HepG2 (cell line): ENCODE data around the gene SEMA3B. TPM values are rescaled to one million over a fixed set of nuclear protein-coding genes. Genes with fewer than 3 reads are reported as not detected.

Experiments
- CHD2 ChIP-seq: IDR thresholded peaks from 2 replicates; pipeline ENCODE4 v1.6.1; 2011; ENCODE audit warnings: low read depth, low read length, improper control_type of control experiment
- FOXP1 ChIP-seq, 2 experiments: fragments of 450-650 bp in 1 of 2; IDR thresholded peaks; 2 replicates each; pipeline ENCODE4 v1.6.1; 2017 to 2018; ENCODE audit warnings: antibody characterized with exemption in 1 of 2
- HMG20B ChIP-seq: conservative IDR thresholded peaks from 2 replicates; pipeline ENCODE4 v1.6.1; 2016; ENCODE audit warnings: missing genetic modification reagents, missing compliant biosample characterization
- IRF9 ChIP-seq: sonication (generic); formaldehyde crosslinking; IDR thresholded peaks from 2 replicates; pipeline ENCODE4 v1.8.0; 2022; ENCODE audit warnings: missing genetic modification reagents, mild to moderate bottlenecking, borderline replicate concordance
- KAT7 ChIP-seq: IDR thresholded peaks from 2 replicates; pipeline ENCODE4 v1.6.1; 2018; ENCODE audit warnings: borderline replicate concordance, missing compliant biosample characterization
- MAX ChIP-seq: IDR thresholded peaks from 2 replicates; pipeline ENCODE4 v1.6.1; 2012; ENCODE audit warnings: inconsistent platforms
- NCOR1 ChIP-seq: fragments of 200-600 bp; sonication (generic); IDR thresholded peaks from 2 replicates; pipeline ENCODE4 v1.7.0; 2017; ENCODE audit warnings: antibody characterized with exemption, low read length, borderline replicate concordance
- NFE2L1 ChIP-seq: sonication (generic); formaldehyde crosslinking; IDR thresholded peaks from 2 replicates; pipeline ENCODE4 v1.4.0; 2020; ENCODE audit warnings: missing genetic modification reagents, mild to moderate bottlenecking, borderline replicate concordance
- NR2F1 ChIP-seq, 2 experiments: fragments of 450-650 bp in 1 of 2; formaldehyde crosslinking in 1 of 2; IDR thresholded peaks; 2 replicates each; pipeline versions ENCODE4 v1.5.0 to v1.6.1; 2016 to 2020; ENCODE audit warnings: mild to moderate bottlenecking in 1 of 2, missing compliant biosample characterization in 1 of 2, missing genetic modification reagents in 1 of 2, moderate library complexity in 1 of 2
- NR2F6 ChIP-seq, 2 experiments: IDR thresholded peaks; 2 replicates each; pipeline ENCODE4 v1.6.1; 2016; ENCODE audit warnings: antibody characterized with exemption in 1 of 2, mild to moderate bottlenecking in 1 of 2
- ONECUT2 ChIP-seq: sonication (generic); formaldehyde crosslinking; IDR thresholded peaks from 2 replicates; pipeline ENCODE4 v1.4.0; 2020; ENCODE audit warnings: missing genetic modification reagents
- POLR2A ChIP-seq, 2 experiments: IDR thresholded peaks; 2 replicates each; pipeline ENCODE4 v1.6.1; 2011; ENCODE audit warnings: low read depth in 2 of 2, low read length in 2 of 2, mild to moderate bottlenecking in 1 of 2, moderate library complexity in 1 of 2; ENCODE audit not compliant: insufficient read depth in 1 of 2
- RARA ChIP-seq: IDR thresholded peaks from 2 replicates; pipeline ENCODE4 v1.6.1; 2016; ENCODE audit warnings: missing genetic modification reagents, missing compliant biosample characterization
- RARG ChIP-seq: sonication (generic); formaldehyde crosslinking; IDR thresholded peaks from 2 replicates; pipeline ENCODE4 v1.4.0; 2020; ENCODE audit warnings: low read depth, mild to moderate bottlenecking, missing genetic modification reagents
- SATB2 ChIP-seq: sonication (generic); formaldehyde crosslinking; IDR thresholded peaks from 2 replicates; pipeline ENCODE4 v1.5.0; 2020; ENCODE audit warnings: missing genetic modification reagents
- SP4 ChIP-seq: sonication (generic); formaldehyde crosslinking; IDR thresholded peaks from 2 replicates; pipeline ENCODE4 v1.8.1; 2023; ENCODE audit warnings: mild to moderate bottlenecking, missing genetic modification reagents
- TOPORS ChIP-seq: sonication (generic); formaldehyde crosslinking; IDR thresholded peaks from 2 replicates; pipeline ENCODE4 v1.8.0; 2023; ENCODE audit warnings: mild to moderate bottlenecking, missing genetic modification reagents
- XRCC5 ChIP-seq: fragments of 200-400 bp; formaldehyde crosslinking; optimal IDR thresholded peaks from 2 replicates; pipeline ENCODE3; 2017; ENCODE audit warnings: mild to moderate bottlenecking, low read length
- ZFAT ChIP-seq: sonication (generic); formaldehyde crosslinking; conservative IDR thresholded peaks from 2 replicates; pipeline ENCODE4 v1.8.1; 2023; ENCODE audit warnings: missing genetic modification reagents, inconsistent platforms
- ZNF3 ChIP-seq: IDR thresholded peaks from 2 replicates; pipeline ENCODE4 v1.7.0; 2017; ENCODE audit warnings: inconsistent platforms
- ZNF337 ChIP-seq: sonication (generic); formaldehyde crosslinking; IDR thresholded peaks from 2 replicates; pipeline ENCODE4 v1.5.1; 2020; ENCODE audit warnings: missing genetic modification reagents, low read depth, mild to moderate bottlenecking, borderline replicate concordance
- ZNF75D ChIP-seq: sonication (generic); formaldehyde crosslinking; IDR thresholded peaks from 2 replicates; pipeline ENCODE4 v1.8.1; 2023; ENCODE audit warnings: missing genetic modification reagents, mild to moderate bottlenecking, borderline replicate concordance
- polyA plus RNA-seq, 8 experiments: library from polyadenylated mRNA; depleted of rRNA in 3 of 8; stranded (reverse) in 7 of 8; unstranded in 1 of 8; fragments of >200 nt; fragmentation: Illumina TruSeq in 4 of 8; extraction: Trizol in 4 of 8; gene quantifications; 2 replicates each; pipeline versions ENCODE4 v1.2.1 to v1.2.3, GENCODE V29; 2011 to 2016; ENCODE audit warnings: low read depth in 4 of 8, missing spikeins in 1 of 8, mixed read lengths in 1 of 8; ENCODE audit not compliant: insufficient read depth in 1 of 8
- total RNA-seq, 5 experiments: library from RNA; depleted of rRNA; stranded (reverse); fragments of >200 nt; fragmentation: Illumina TruSeq; extraction: Trizol; gene quantifications; 2 replicates each; pipeline ENCODE4 v1.2.3, GENCODE V29; 2016; ENCODE audit warnings: low read depth in 1 of 5
- TF ChIP-seq, protein P1 (sequence below): sonication (generic); formaldehyde crosslinking; IDR thresholded peaks from 2 replicates; pipeline ENCODE4 v1.4.0; 2020; ENCODE audit warnings: missing genetic modification reagents, borderline replicate concordance
- TF ChIP-seq, protein P2 (sequence below): IDR thresholded peaks from 2 replicates; pipeline ENCODE4 v1.6.1; 2016; ENCODE audit warnings: missing compliant biosample characterization, missing genetic modification reagents, borderline replicate concordance

SEMA3B gene
- total and polyA plus RNA-seq, 2 of the 13 experiments (the other 11 are each of a cell fraction or from before 2014, with no cell fraction given), result 93.2 to 158 TPM

- TF ChIP-seq KAT7 (CRISPR knock-in tag) (peak; percentile 97), FOXP1 (IDR thresholded peaks at IDR 0.05) (no peak), FOXP1 (CRISPR knock-in tag; IDR thresholded peaks at IDR 0.05) (0 out of 2 replicates have a peak, but pooled peaks have one; percentile 38), IRF9 (peak; percentile 69; the same call in 1 of the 2 replicates), POLR2A (IDR thresholded peaks at IDR 0.05; ENCODE audit: insufficient read depth in 1 of 2, low read depth in 2 of 2, low read length in 2 of 2) (no peak), ZNF3 (CRISPR knock-in tag) (no peak), SP4 (peak; percentile 90), XRCC5 (peak; percentile 89), TOPORS (no peak), NFE2L1 (CRISPR knock-in tag) (no peak), HMG20B (CRISPR knock-in tag) (no peak), CHD2 (peak; percentile 32; the same call in 1 of the 2 replicates), NR2F6 (IDR thresholded peaks at IDR 0.05) (no peak), NR2F6 (CRISPR knock-in tag; IDR thresholded peaks at IDR 0.05) (peak; percentile 47), RARG (CRISPR knock-in tag) (no peak), NCOR1 (no peak), NR2F1 (CRISPR knock-in tag; IDR thresholded peaks at IDR 0.05) (no peak), SATB2 (CRISPR knock-in tag) (no peak), RARA (peak; percentile 24; the same call in 1 of the 2 replicates), ZNF75D (no peak), ZFAT (no peak), MAX (peak; percentile 65), ZNF337 (no peak), ONECUT2 (CRISPR knock-in tag) (no peak)
- TF ChIP-seq, protein P1, sequence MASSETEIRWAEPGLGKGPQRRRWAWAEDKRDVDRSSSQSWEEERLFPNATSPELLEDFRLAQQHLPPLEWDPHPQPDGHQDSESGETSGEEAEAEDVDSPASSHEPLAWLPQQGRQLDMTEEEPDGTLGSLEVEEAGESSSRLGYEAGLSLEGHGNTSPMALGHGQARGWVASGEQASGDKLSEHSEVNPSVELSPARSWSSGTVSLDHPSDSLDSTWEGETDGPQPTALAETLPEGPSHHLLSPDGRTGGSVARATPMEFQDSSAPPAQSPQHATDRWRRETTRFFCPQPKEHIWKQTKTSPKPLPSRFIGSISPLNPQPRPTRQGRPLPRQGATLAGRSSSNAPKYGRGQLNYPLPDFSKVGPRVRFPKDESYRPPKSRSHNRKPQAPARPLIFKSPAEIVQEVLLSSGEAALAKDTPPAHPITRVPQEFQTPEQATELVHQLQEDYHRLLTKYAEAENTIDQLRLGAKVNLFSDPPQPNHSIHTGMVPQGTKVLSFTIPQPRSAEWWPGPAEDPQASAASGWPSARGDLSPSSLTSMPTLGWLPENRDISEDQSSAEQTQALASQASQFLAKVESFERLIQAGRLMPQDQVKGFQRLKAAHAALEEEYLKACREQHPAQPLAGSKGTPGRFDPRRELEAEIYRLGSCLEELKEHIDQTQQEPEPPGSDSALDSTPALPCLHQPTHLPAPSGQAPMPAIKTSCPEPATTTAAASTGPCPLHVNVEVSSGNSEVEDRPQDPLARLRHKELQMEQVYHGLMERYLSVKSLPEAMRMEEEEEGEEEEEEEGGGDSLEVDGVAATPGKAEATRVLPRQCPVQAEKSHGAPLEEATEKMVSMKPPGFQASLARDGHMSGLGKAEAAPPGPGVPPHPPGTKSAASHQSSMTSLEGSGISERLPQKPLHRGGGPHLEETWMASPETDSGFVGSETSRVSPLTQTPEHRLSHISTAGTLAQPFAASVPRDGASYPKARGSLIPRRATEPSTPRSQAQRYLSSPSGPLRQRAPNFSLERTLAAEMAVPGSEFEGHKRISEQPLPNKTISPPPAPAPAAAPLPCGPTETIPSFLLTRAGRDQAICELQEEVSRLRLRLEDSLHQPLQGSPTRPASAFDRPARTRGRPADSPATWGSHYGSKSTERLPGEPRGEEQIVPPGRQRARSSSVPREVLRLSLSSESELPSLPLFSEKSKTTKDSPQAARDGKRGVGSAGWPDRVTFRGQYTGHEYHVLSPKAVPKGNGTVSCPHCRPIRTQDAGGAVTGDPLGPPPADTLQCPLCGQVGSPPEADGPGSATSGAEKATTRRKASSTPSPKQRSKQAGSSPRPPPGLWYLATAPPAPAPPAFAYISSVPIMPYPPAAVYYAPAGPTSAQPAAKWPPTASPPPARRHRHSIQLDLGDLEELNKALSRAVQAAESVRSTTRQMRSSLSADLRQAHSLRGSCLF (CRISPR knock-in tag), result no peak
- TF ChIP-seq, protein P2, sequence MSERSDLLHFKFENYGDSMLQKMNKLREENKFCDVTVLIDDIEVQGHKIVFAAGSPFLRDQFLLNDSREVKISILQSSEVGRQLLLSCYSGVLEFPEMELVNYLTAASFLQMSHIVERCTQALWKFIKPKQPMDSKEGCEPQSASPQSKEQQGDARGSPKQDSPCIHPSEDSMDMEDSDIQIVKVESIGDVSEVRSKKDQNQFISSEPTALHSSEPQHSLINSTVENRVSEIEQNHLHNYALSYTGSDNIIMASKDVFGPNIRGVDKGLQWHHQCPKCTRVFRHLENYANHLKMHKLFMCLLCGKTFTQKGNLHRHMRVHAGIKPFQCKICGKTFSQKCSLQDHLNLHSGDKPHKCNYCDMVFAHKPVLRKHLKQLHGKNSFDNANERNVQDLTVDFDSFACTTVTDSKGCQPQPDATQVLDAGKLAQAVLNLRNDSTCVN (CRISPR knock-in tag), result 0 out of 2 replicates have a peak, but pooled peaks have one; percentile 34
Observed at GRCh38 chr3:50227390-50228183, 41.4 kb upstream of the SEMA3B start (continued).
